Loucy (cell line): Measurements from ENCODE around the gene PIK3CB.

ENCODE experiments used
- CTCF ChIP-seq: fragments of 200-600 bp; sonication (generic); conservative IDR thresholded peaks from 2 replicates; pipeline ENCODE4 v1.5.1; 2014; ENCODE audit warnings: mild to moderate bottlenecking, antibody characterized with exemption, low read length
- EZH2phosphoT487 ChIP-seq: fragments of 200-600 bp; IDR thresholded peaks from 2 replicates; pipeline ENCODE4 v1.6.1; 2018; ENCODE audit warnings: antibody characterized with exemption, mild to moderate bottlenecking, moderate library complexity, borderline replicate concordance

- TF ChIP-seq CTCF (no peak), EZH2phosphoT487 (no peak)
Measured at GRCh38 chr3:138829097-138829496, 5.6 kb downstream of the PIK3CB start.
